NCI-H1417 treated with DMSO at 0.1 percent for 48 hours (cell line): ENCODE data around the gene ANKS6.

Experiments
- DNase-seq: peaks from one replicate; lab custom pipeline; 2025; lab: John Stamatoyannopoulos, UW

The ANKS6 gene

DNA sequence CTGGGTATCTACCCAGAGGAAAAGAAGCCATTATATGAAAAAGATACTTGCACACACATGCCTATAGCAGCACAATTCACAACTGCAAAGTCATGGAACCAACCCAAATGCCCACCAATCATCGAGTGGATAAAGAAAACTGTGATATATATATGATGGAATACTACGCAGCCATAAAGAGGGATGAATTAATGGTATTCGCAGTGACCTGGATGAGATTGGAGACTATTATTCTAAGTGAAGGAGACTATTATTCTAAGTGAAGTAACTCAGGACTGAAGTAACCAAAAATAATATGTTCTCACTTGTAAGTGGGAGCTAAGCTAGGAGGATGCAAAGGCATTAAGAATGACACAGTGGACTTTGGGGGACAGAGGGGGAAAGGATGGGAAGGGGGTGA is 57.6 kb downstream of the ANKS6 start:
- no peak for DNase-seq

DNA sequence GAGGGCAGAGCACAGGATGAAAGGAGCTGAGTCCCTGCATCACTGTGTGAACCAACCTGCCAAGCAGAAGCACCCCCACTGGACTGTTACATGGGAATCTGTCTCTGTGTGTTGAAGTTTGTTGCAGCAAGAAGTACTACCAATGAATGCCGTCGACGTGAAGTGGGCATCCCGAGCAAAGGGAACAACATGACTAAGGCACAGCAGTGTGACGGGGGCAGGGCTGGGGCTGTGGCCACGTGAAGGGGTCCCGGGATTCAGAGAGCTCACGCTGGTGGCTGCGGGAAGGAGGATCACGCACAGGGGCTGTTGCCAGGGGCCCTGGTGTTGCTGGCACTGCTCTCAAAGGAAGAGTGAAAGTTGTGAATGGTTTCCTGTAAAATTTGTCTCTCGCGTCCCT is 60.1 kb downstream of the ANKS6 start:
- DNase-seq: no peak

GRCh38 chr9:98732801-98733200 is 63.6 kb downstream of the ANKS6 start:
- DNase-seq: no peak

- no peak for DNase-seq
Observed at GRCh38 chr9:98732091-98732490, 64.3 kb downstream of the ANKS6 start.

GRCh38 chr9:98730871-98731270 is 65.5 kb downstream of the ANKS6 start:
- no peak for DNase-seq

DNA sequence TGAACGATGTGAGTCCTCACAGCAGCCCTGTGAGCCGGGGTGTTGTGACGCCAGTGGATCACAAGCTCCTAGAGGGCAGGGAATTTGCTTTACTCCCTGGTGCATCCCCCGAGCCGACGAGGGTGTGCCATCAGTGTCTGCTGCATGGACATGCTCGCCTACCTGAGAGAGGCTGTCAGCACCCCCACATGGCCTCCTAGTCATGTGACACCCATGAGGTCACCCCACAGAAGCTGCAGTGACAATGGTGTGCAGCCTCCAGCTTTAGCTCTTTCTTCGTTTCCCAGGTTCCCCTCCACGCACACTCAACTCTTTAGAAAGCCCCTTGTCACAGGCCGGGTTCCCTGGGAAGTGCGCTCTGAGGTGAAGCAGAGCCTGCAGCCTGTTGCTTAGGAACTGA is 67.9 kb downstream of the ANKS6 start:
- no peak for DNase-seq

DNA sequence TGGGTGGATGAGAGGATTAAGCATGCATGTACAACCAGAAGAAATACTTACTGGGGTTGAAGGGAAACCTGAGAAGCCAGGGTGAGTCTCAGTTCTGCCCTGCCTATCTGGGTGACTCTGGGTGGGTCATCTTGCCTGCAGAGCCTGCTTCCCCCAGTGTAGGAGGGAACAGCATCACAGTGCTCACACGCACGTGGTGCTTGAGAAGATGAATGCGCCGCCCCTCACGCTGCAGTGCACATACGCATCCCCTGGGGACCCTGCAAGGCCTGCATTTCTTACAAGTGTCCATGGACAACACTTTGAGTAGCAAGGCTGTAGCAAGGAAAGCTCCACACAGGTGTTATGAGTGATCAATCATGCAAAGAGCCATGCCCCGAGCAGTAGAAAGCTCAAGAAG is 68.9 kb downstream of the ANKS6 start:
- DNase-seq: no peak

- no peak for DNase-seq
Observed at GRCh38 chr9:98726735-98727134, 69.6 kb downstream of the ANKS6 start.

DNA sequence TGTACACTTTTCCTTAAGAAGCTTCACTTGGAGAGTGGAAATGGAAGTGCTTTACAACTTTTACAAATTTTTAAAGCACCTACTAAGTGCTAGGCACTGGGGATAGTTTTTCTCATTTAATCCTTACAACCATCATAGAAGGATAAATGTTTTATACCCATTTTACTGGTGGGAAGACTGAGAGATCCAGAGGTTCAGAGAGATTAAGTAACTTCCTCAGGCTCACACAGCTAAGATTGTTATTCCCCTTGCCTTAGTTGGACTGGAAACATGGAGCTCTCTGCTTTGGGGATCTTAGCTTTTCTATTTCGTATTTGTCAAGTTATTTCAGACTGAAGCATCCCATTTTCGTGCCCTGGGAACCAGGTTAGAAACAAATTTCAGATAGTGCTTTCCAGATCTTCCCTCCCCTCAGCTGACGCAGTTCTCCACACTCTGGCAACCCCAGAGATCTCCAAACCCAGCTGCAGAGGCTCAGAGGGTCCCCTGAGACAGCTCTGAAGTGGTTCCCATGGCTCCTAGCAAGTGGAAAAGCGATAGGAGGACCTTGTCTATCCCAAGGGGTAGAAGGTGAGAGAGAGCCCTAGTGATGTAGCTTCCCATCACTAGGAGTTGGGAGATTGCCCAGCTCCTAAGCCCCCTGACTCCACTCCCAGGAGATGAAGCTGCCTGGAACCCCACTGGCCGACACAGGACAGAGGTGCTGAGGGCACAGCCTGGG is 71.4 kb downstream of the ANKS6 start:
- DNase-seq: no peak

DNA sequence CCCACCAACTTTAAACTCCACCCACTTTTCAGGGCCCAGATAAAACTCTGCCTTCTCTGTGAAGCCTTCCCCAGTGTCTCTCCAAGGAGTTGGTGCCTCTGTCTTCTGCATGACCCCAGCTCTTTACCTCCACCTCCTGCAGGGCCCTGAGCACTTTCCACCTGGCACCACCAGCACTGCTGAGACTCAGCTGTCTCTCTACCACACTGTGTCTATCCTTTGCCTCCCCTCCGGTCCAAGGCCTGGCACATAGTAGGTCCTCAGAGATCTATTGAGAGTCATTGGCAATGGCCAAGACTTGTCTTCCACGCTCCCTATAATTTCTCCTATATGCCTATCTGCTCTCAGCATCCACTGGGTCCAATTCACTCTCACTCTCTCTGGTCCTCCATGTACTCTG is 74.7 kb downstream of the ANKS6 start:
- no peak for DNase-seq

DNA sequence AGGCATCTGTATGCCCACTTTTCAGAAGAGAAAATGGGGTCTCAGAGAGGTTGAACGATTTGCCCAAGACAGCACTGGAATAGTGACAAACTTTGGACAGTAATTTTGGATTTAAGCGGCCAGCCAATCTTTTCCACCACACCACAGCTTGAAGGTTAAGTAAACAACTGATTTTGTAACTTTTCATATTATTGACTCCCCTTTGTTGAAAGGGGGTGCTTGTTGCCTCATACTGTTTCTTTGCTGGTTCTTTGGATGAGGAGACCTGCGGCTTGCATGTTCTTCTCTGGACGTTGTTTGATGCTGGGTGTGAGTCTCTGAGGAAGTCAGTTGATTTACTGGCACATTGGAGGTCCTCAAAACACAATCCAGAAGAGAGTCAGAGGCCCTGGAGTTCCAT is 76.0 kb downstream of the ANKS6 start:
- no peak for DNase-seq

GRCh38 chr9:98719055-98719454 is 77.3 kb downstream of the ANKS6 start:
- DNase-seq: no peak

DNA sequence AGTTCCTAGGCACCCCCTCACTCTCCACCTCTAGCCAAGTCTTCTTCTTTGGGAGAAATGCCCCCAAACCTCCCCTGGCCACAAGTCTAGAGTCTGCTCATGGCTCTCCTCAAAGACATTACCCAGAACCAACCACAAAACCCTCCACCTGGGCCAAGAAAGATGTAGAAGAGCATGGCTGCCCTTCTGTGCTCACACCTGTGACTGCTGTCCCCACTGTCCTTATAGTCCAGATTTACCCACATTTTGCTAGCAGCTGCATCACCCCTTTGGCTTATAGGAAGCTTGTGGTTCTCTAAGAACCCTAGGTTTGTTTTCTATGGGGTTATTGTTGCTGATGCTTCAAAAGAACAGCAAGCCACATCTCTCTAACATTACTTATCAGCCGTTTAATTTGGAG is 81.5 kb downstream of the ANKS6 start:
- no peak for DNase-seq

- DNase-seq: no peak
Observed at GRCh38 chr9:98712987-98713386, 83.4 kb downstream of the ANKS6 start.

DNA sequence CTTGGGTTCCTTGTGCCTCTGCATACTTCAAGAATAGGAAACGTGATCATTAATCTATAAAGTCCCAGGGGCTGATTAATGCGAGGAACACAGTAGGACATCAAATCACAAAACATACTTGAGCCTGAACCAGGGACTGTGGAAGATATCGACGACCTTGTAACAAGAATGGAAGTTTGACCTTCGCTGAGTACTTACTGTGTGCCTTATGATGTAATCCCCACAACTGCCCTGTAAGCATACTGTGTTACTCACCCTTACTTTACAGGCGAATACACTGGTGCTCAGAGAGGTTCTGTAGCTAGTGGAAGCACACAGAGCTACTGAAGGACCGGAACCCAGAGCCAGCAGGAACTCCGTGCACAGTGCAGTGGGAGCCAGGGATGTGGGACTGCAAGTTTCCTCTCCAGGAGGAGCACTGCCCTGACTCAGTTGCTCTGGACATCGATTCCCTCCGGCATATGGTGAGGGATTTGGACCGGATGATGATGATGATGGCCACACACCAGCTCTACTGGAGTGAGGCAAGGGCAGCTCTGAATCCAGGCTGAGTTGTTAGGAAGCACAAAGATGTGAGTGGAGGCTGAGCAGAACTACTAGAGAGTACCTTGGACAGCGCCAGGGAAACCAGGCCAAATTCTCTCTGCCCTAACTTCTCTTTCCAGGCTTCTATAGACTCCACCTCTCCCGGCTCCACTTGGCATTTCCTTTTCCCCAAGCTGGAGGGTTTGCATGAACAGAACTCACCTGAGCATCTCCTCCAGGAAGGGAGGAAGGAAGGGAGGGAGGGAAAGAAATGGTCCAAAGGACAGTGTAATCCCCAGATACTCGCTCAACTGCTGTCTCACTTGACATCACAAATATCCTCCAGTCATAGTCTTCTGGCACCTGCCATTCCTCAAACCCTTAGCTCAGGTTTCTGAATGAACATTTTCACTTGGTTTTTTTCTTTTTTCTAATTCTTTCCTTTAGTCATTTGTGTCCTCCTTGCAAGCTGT is 86.1 kb downstream of the ANKS6 start:
- DNase-seq: no peak

- DNase-seq: no peak
Observed at GRCh38 chr9:98708933-98709911, 87.1 kb downstream of the ANKS6 start, which contains the start of gene GABBR2. GABBR2 (minus strand) TSS chr9:98708935; CDS start chr9:98708737, 198 bp downstream.

DNA sequence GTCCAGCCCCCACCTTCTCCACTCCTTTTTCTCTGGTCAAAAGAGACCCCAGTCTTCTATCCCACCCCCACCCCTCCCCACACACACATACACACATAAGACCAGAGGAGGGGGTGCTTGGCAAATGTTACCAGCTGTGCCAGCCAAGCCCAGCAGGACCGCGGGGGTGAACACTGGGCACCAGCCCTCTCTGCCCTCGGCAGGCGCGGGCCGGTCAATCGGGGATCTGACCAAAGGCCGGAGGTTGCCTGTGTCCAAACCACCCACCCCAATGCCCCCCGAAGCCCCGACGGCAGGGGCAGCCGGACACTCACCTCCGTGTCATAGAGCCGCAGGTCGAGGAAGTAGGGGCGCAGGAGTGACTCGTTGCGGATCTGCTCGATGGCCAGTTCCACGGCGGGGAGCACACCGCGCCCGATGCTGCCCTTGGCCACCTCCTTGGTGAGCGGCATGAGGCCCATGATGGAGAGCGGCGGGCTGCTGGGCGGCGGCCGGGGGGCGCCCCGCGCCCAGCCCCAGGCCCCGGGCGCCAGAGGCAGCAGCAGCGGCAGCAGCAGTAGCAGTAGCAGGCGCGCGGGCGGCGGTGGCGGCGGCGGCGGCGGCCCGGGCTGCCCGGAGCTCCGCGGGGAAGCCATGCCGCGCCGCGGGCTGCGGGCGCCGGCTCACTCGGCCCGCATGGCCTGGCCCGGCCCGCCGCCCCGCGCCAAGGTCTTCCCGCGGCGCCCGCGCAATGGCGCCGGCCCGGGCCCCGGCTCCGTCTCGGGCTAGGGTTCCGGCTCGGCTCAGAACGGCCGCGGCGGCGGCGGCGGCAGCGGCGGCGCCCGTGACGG is 88.0 kb downstream of the ANKS6 start:
- DNase-seq: no peak

DNA sequence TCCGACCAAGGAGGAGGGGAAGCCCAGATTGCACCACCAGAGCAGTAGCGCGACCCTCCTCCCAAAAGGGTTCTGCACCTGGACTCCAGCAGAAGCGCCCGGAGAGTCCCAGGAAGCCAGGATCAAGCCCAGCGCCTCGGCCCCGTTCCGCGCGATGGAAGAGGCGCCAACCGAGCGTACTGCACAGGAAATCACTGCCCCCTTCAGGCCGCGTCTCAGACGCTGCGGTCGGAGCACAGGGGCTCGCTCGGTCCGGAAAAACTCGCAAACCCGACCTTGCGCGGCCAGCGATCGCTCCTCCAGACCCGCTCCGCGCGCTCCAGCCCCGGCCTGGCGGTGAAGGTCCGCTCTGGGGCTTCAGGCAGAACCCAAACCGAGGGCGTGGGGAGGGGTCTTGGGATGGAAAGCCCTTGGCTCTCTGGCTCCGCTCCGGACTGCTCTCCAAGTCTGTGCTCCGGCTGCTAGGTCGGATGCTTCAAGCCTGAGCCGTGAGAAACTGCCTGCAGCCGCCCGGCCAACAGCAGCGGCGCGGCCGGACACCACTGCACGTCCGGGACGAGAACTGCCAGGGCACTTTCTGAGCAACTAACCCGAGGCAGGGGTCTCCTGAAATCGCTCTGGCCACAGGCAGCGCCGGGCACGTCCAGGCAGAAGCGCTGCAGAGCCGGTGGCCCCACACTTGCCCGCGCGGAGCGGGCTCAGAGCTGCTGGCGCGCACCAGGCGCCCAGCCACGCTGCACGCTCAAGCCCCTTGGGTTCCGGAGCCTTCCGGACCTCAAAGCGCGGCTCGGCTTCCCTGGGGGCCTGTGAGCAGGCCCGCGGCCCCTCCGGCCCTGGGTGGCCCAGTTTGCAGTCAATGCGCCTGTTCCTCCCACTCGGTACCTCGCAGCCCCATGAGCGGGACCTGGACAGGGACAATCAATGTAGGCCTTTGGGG is 88.9 kb downstream of the ANKS6 start:
- DNase-seq: peak; percentile 26

- no peak for DNase-seq
Observed at GRCh38 chr9:98706651-98707165, 89.6 kb downstream of the ANKS6 start.
